ENCODE results near the gene AHRR. TPM values are rescaled to one million over a fixed set of nuclear protein-coding genes. Genes with fewer than 3 reads are reported as not detected.
"Not testable (repeated sequence)": the region's sequence is repeated elsewhere in the genome, so short reads cannot be mapped to it uniquely, and the experiment has no call there.

Gene AHRR
- total and polyA plus RNA-seq, 7 donors = under 0.01 to 1.8 (median 1.0) TPM; not detected in 1

DNA sequence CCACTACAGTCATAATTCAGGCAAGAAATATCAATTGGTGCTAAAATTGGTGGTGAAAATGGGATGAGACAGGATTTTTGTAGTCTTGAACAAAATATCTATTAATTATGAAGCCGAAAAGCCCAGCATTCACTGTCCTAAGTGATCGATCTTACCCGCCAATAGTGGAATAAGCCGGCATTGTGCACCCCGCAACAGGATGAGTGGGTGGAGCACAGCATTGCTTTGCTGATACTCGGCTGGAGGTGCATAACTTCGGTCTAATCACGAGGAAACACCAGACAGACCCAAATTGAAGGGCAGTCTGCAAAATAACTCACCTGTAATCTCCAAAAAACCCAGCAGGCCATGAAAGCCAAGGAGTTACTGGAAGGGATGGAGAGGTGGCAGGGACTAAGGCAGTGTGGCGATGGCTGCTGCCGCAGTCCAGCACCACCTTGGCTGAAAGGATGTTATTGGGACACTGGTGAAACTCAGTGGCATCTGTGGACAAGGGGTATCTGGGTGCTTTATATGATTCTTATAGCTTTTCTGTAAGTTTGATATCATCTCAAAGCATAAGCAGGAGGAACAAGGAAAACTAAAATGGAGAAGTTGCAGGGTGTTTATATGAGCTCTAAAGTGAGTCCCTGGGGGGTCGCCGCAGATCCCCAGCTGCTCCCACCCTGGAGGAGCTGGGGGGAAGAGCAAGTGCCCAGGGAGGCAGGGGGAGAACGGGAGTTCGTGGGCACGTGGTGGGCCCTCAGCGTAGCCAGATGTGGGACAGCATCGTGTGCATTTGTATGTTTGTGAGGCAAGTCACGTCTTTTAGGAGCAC, 45.2 kb downstream of the AHRR start:
- no peaks in the 10 kb centered on the region for H3K36me3 ChIP-seq
- H3K9me3 ChIP-seq = peaks cover 0 to 9% (median 0%) of the 10 kb centered on the region in 4 donors
- no peak overlapping the region for H3K27ac ChIP-seq
- H3K4me3 ChIP-seq = no peak overlapping the region
- no peak for TF ChIP-seq POLR2A (IDR thresholded peaks at IDR 0.05)
- TF ChIP-seq, protein P1, sequence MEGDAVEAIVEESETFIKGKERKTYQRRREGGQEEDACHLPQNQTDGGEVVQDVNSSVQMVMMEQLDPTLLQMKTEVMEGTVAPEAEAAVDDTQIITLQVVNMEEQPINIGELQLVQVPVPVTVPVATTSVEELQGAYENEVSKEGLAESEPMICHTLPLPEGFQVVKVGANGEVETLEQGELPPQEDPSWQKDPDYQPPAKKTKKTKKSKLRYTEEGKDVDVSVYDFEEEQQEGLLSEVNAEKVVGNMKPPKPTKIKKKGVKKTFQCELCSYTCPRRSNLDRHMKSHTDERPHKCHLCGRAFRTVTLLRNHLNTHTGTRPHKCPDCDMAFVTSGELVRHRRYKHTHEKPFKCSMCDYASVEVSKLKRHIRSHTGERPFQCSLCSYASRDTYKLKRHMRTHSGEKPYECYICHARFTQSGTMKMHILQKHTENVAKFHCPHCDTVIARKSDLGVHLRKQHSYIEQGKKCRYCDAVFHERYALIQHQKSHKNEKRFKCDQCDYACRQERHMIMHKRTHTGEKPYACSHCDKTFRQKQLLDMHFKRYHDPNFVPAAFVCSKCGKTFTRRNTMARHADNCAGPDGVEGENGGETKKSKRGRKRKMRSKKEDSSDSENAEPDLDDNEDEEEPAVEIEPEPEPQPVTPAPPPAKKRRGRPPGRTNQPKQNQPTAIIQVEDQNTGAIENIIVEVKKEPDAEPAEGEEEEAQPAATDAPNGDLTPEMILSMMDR (IDR thresholded peaks at IDR 0.05) = no peak
- TF ChIP-seq EP300 (IDR thresholded peaks at IDR 0.05) = no peak
- TF ChIP-seq POLR2AphosphoS5 (IDR thresholded peaks at IDR 0.05) = no peak
- WGBS, 2 donors = 81 to 88% methylated on average over 18 of the region's 18 CpGs
- H3K27me3 ChIP-seq = no peaks in the 10 kb centered on the region
- no peak for DNase-seq
- H3K4me1 ChIP-seq = no peaks in the 10 kb centered on the region
- intact Hi-C loops (cut with DNase I) = no loop called here

GRCh38 chr5:367358-368130, 46.0 kb downstream of the AHRR start:
- WGBS, 2 donors = 88 to 89% methylated on average over 22 of the region's 22 CpGs

GRCh38 chr5:368183-369084, 46.9 kb downstream of the AHRR start:
- Histone ChIP-seq H3K4me3 (no peak overlapping the region), H3K36me3 (no peaks in the 10 kb centered on the region), H3K4me1 (peaks cover 0 to 4% (median 3%) of the 10 kb centered on the region in 4 donors), H3K9me3 (peaks cover 0 to 9% (median 0%) of the 10 kb centered on the region in 4 donors), H3K27ac (no peak overlapping the region), H3K27me3 (no peaks in the 10 kb centered on the region)
- no peak for TF ChIP-seq POLR2A (IDR thresholded peaks at IDR 0.05)
- TF ChIP-seq EP300 (IDR thresholded peaks at IDR 0.05) = no peak
- TF ChIP-seq, protein P1 (IDR thresholded peaks at IDR 0.05) = no peak
- TF ChIP-seq POLR2AphosphoS5 (IDR thresholded peaks at IDR 0.05) = no peak
- intact Hi-C loops (cut with DNase I) = no loop called here
- no peak for DNase-seq
- 46 to 70% methylated on average over 26 of the region's 26 CpGs for WGBS, 2 donors

More at GRCh38 chr5:367358-368130, 46.0 kb downstream of the AHRR start:
- Histone ChIP-seq H3K27me3 (no peaks in the 10 kb centered on the region), H3K4me1 (no peaks in the 10 kb centered on the region), H3K9me3 (peaks cover 0 to 9% (median 0%) of the 10 kb centered on the region in 4 donors), H3K27ac (no peak overlapping the region), H3K4me3 (no peak overlapping the region), H3K36me3 (no peaks in the 10 kb centered on the region)
- TF ChIP-seq EP300 (IDR thresholded peaks at IDR 0.05) (no peak), POLR2A (IDR thresholded peaks at IDR 0.05) (no peak), POLR2AphosphoS5 (IDR thresholded peaks at IDR 0.05) (no peak)
- TF ChIP-seq, protein P1 (IDR thresholded peaks at IDR 0.05) = no peak
- DNase-seq = no peak
- intact Hi-C loops (cut with DNase I) = no loop called here

DNA sequence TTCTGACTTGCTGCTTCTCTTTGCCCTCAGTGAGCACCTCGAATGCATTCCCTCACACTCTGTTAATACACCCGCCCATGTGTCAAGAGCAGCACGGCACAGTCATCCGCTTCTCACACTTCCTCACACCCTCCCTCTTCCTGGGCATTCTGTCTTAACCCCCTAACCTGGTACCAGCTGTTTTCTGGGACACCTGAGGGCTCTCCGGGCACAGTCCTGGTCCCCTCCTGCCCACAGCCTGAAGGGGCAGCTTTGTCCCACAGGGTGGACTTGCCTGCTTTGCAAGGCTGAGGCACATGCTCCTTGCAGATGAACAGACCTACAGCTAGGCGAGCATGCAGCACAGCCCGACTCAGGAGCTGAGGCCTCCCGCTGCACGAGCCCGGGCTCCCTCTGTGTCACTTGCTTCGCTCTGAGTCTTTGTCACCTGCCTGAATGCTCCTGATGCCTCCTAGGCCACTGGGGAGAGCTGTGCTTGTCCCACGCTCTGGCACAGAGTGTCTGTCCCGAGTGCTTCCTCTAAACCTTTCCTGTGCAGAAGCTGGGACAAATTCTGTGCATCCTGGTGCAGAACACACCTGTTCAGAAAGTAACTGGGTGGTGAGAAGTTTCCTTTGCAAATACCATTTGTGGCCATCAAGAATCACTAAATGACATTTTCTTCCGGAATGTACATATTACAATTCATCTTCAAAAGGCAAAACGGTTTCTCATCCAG, 47.8 kb downstream of the AHRR start:
- TF ChIP-seq, protein P1 (IDR thresholded peaks at IDR 0.05) = no peak
- no peak for TF ChIP-seq POLR2AphosphoS5 (IDR thresholded peaks at IDR 0.05)
- TF ChIP-seq POLR2A (IDR thresholded peaks at IDR 0.05) = no peak
- no peak for TF ChIP-seq EP300 (IDR thresholded peaks at IDR 0.05)
- peak; percentile 40 for DNase-seq
- WGBS, 2 donors = 57 to 66% methylated on average over 15 of the region's 15 CpGs
- no peaks in the 10 kb centered on the region for H3K36me3 ChIP-seq
- intact Hi-C loops (cut with DNase I) = no loop called here
- H3K27ac ChIP-seq = no peak overlapping the region
- peaks cover 0 to 12% (median 11%) of the 10 kb centered on the region in 4 donors for H3K4me1 ChIP-seq
- H3K27me3 ChIP-seq = peaks cover 0 to 6% (median 5%) of the 10 kb centered on the region in 3 donors
- H3K4me3 ChIP-seq = no peak overlapping the region
- H3K9me3 ChIP-seq = peaks cover 0 to 5% (median 0%) of the 10 kb centered on the region in 4 donors

GRCh38 chr5:369869-370236, 48.3 kb downstream of the AHRR start:
- H3K4me3 ChIP-seq; intact Hi-C loops (cut with DNase I); DNase-seq; H3K27ac ChIP-seq; H3K9me3 ChIP-seq; H3K36me3 ChIP-seq: not testable (repeated sequence)
- 92 to 96% methylated on average over 21 of the region's 21 CpGs for WGBS, 2 donors
- peaks cover 0 to 14% (median 13%) of the 10 kb centered on the region in 4 donors for H3K4me1 ChIP-seq
- peaks cover 0 to 11% (median 10%) of the 10 kb centered on the region in 3 donors for H3K27me3 ChIP-seq

All from sigmoid colon (tissue), 7 donors.